ENCODE measurements around the gene METTL25. TPM values are rescaled to one million over a fixed set of nuclear protein-coding genes. Genes with fewer than 3 reads are reported as not detected.

Gene METTL25
- total RNA-seq, 1 experiment from 2014 or later: 3.5 TPM

- no peak overlapping the region for H3K4me3 ChIP-seq (ENCODE audit: low read depth in 2 of 2, low read length in 2 of 2)
- no peaks in the 10 kb centered on the region for H3K27me3 ChIP-seq (ENCODE audit: control insufficient read depth, insufficient read depth, low read length)
- no peaks in the 10 kb centered on the region for H3K9me3 ChIP-seq (ENCODE audit: control insufficient read depth, insufficient read depth, low read depth, low read length)
- in situ Hi-C loops (cut with HindIII; ENCODE audit: low pct_unique_long_range_greater_than_20kb, low sequenced_read_pairs): no loop called here
- BruUV-seq (replicated peaks): no TSS peak
- POLR2A ChIA-PET: no interaction called here
- no peaks in the 10 kb centered on the region for H3K36me3 ChIP-seq (ENCODE audit: control insufficient read depth, insufficient read depth, low read length)
- TF ChIP-seq POLR2AphosphoS5 (IDR thresholded peaks at IDR 0.05; ENCODE audit: low read depth, low read length) (no peak), REST (IDR thresholded peaks at IDR 0.05; ENCODE audit: insufficient read depth in 1 of 2, low read depth in 2 of 2, low read length in 1 of 2) (no peak), SIN3A (IDR thresholded peaks at IDR 0.05; ENCODE audit: borderline replicate concordance, insufficient read depth, low read depth, low read length) (no peak), CTCF (IDR thresholded peaks at IDR 0.05) (no peak), TCF7L2 (IDR thresholded peaks at IDR 0.05; ENCODE audit: low read depth, low read length) (no peak)
- intact Hi-C loops (cut with micrococcal nuclease; ENCODE audit: unreplicated experiment): no loop called here
- DNase-seq (ENCODE audit: low read depth, low spot score) (no peak), ATAC-seq (no peak)
- H3K4me1 ChIP-seq (ENCODE audit: control insufficient read depth, insufficient read depth, low read length): no peaks in the 10 kb centered on the region; the same call in 1 of the 2 replicates
- CTCF ChIA-PET: no interaction called here
- H3K27ac ChIP-seq (ENCODE audit: low read length): no peak overlapping the region
These were observed 112.7 kb downstream of the METTL25 start for GRCh38 chr12:82470906-82471512.

GRCh38 chr12:82473111-82473754 is 114.9 kb downstream of the METTL25 start:
- H3K4me3 ChIP-seq (ENCODE audit: low read depth in 2 of 2, low read length in 2 of 2): no peak overlapping the region
- BruUV-seq (replicated peaks): no TSS peak
- CTCF ChIA-PET: no interaction called here
- H3K27me3 ChIP-seq (ENCODE audit: control insufficient read depth, insufficient read depth, low read length): no peaks in the 10 kb centered on the region
- DNase-seq (ENCODE audit: low read depth, low spot score) (no peak), ATAC-seq (no peak)
- no peaks in the 10 kb centered on the region for H3K36me3 ChIP-seq (ENCODE audit: control insufficient read depth, insufficient read depth, low read length)
- in situ Hi-C loops (cut with HindIII; ENCODE audit: low pct_unique_long_range_greater_than_20kb, low sequenced_read_pairs): no loop called here
- H3K9me3 ChIP-seq (ENCODE audit: control insufficient read depth, insufficient read depth, low read depth, low read length): no peaks in the 10 kb centered on the region
- POLR2A ChIA-PET: no interaction called here
- no peaks in the 10 kb centered on the region for H3K4me1 ChIP-seq (ENCODE audit: control insufficient read depth, insufficient read depth, low read length)
- TF ChIP-seq SIN3A (IDR thresholded peaks at IDR 0.05; ENCODE audit: borderline replicate concordance, insufficient read depth, low read depth, low read length) (no peak), CTCF (IDR thresholded peaks at IDR 0.05) (no peak), TCF7L2 (IDR thresholded peaks at IDR 0.05; ENCODE audit: low read depth, low read length) (no peak), REST (IDR thresholded peaks at IDR 0.05; ENCODE audit: insufficient read depth in 1 of 2, low read depth in 2 of 2, low read length in 1 of 2) (no peak), POLR2AphosphoS5 (IDR thresholded peaks at IDR 0.05; ENCODE audit: low read depth, low read length) (no peak)
- H3K27ac ChIP-seq (ENCODE audit: low read length): no peak overlapping the region
- intact Hi-C loops (cut with micrococcal nuclease; ENCODE audit: unreplicated experiment): no loop called here
